Coronary artery (tissue), 2 donors: ENCODE results near the gene RNF213.

Experiments
- DNase-seq: peaks from one replicate; pipeline ENCODE4 v3.0.0-alpha.2; 2017; ENCODE audit warnings: low spot score
- H3K27ac ChIP-seq, 2 donors: fragments of 200-600 bp; sonication (generic); one replicate each; pipeline ENCODE4 v1.5.1; 2016 to 2019
- H3K4me3 ChIP-seq: fragments of 200-600 bp; sonication (generic); 2 replicates; pipeline ENCODE4 v1.5.1; 2016; ENCODE audit warnings: mild to moderate bottlenecking, moderate library complexity
- CTCF ChIP-seq: fragments of 200-600 bp; sonication (generic); IDR thresholded peaks from one replicate; pipeline ENCODE4 v1.5.1; 2019; ENCODE audit warnings: antibody characterized with exemption

RNF213 gene

GRCh38 chr17:80389011-80389995 lies 128.7 kb downstream of the RNF213 start:
- no peak overlapping the region for H3K4me3 ChIP-seq
- peak; percentile 70 for DNase-seq
- H3K27ac ChIP-seq: no peak overlapping the region
- no peak for TF ChIP-seq CTCF

- no peak overlapping the region for H3K4me3 ChIP-seq
- no peak for DNase-seq
- no peak for TF ChIP-seq CTCF
- peak overlapping the region in 1 of 2 donors; percentile 12 for H3K27ac ChIP-seq
Measured at GRCh38 chr17:80393241-80393890, 132.7 kb downstream of the RNF213 start.

DNA sequence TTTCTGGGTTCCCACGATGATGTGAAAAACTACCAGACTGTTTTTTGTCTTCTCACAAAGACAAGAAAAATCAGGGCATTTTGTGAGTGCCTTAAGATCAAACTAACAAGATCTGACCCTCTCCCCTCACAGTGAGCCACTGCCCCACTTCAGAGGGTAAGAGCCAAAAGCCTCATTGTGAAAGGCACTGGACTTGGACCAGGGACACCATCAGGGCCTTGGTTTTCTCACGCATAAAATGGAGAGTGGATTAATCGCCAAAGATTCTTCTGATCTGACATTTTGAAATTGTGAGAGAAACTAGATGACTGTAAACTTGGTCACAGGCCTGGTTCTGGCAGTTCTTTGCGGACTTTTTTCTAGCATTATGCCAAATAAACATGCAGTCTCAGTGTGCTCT lies 133.3 kb downstream of the RNF213 start:
- Histone ChIP-seq H3K4me3 (no peak overlapping the region), H3K27ac (no peak overlapping the region)
- peak; percentile 33 for DNase-seq
- TF ChIP-seq CTCF: no peak

DNA sequence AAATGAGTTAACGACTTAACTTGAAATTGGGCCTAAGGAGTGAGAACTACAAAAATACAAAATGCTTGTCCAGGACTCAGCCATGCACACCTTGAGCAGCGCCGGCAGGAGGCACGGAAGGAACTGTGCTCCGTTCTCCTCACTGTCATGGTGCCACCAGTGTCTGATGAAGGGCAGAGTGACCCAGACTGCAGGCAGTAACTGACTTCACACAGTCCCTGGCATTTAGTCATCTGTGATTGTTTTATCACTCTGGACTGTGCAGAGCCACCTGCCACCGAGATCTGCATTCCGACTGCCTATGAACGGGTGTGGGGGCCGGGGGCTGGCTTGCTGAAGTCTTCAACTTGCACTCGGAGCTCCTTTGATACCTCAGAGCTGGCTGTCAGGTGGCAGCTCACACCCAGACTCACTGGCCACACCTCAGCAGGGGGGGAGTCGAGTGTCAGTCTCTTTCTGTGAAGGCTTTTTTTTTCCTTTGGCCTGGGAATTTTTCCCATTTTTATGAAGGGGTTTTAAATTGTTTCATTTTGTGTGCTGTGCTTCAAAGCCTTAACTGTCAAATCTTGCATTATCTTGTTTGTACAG lies 134.1 kb downstream of the RNF213 start:
- Histone ChIP-seq H3K27ac (no peak overlapping the region), H3K4me3 (no peak overlapping the region)
- peak; percentile 64 for DNase-seq
- no peak for TF ChIP-seq CTCF

GRCh38 chr17:80395402-80396151 lies 134.9 kb downstream of the RNF213 start:
- no peak overlapping the region for H3K27ac ChIP-seq

More at GRCh38 chr17:80395402-80396151, 134.9 kb downstream of the RNF213 start:
- H3K4me3 ChIP-seq: no peak overlapping the region
- TF ChIP-seq CTCF: no peak
- DNase-seq: no peak
